Progenitor cell of endocrine pancreas (in vitro differentiated cells): ENCODE results near the gene SEMA4G. TPM values are rescaled to one million over a fixed set of nuclear protein-coding genes. Genes with fewer than 3 reads are reported as not detected.
A peak's percentile ranks its signal among the peaks of the same experiment; 100 is the strongest.

Experiments used
- DNase-seq: peaks from one replicate; pipeline ENCODE4 v3.0.0; 2021; ENCODE audit warnings: low spot score; ENCODE audit not compliant: unreplicated experiment
- H3K27ac Mint-ChIP-seq: 2 replicates; pipeline ENCODE4 v1.8.0; 2021; ENCODE audit warnings: mild to moderate bottlenecking, moderate library complexity, mixed read lengths
- H3K27me3 Mint-ChIP-seq: 2 replicates; pipeline ENCODE4 v1.8.0; 2021; ENCODE audit warnings: mixed read lengths
- H3K36me3 Mint-ChIP-seq: 2 replicates; pipeline ENCODE4 v1.8.0; 2022; ENCODE audit warnings: mixed read lengths; ENCODE audit not compliant: insufficient read depth
- H3K4me1 Mint-ChIP-seq: 2 replicates; pipeline ENCODE4 v1.8.0; 2021; ENCODE audit warnings: low read depth, mixed read lengths
- H3K4me3 Mint-ChIP-seq: 2 replicates; pipeline ENCODE4 v1.8.0; 2021; ENCODE audit warnings: low read depth, mild to moderate bottlenecking, moderate library complexity, mixed read lengths
- H3K9me3 Mint-ChIP-seq: 2 replicates; pipeline ENCODE4 v1.8.0; 2021; ENCODE audit warnings: low read depth, mixed read lengths
- CTCF ChIP-seq: fragments of 200-600 bp; sonication (generic); IDR thresholded peaks from one replicate; pipeline ENCODE4 v1.5.0; 2021; ENCODE audit warnings: antibody characterized with exemption, mild to moderate bottlenecking; ENCODE audit not compliant: unreplicated experiment
- total RNA-seq: library from RNA; stranded (reverse); gene quantifications from 2 replicates; pipeline ENCODE4 v1.2.1, GENCODE V29; 2021

Gene SEMA4G
- total RNA-seq, 1 donor from 2014 or later = 62.3 TPM

GRCh38 chr10:101014230-101014884 lies 45.1 kb downstream of the SEMA4G start:
- Mint-ChIP-seq H3K9me3 (no peaks in the 10 kb centered on the region), H3K36me3 (no peaks in the 10 kb centered on the region), H3K4me3 (no peak overlapping the region), H3K27ac (no peak overlapping the region), H3K27me3 (peaks cover 53% of the 10 kb centered on the region), H3K4me1 (peaks cover 11% of the 10 kb centered on the region)
- peak; percentile 75 for DNase-seq
- peak; percentile 82 for TF ChIP-seq CTCF

GRCh38 chr10:101014966-101015581 lies 45.8 kb downstream of the SEMA4G start:
- peaks cover 57% of the 10 kb centered on the region for H3K27me3 Mint-ChIP-seq
- H3K27ac Mint-ChIP-seq = no peak overlapping the region
- TF ChIP-seq CTCF = no peak
- no peak overlapping the region for H3K4me3 Mint-ChIP-seq
- H3K4me1 Mint-ChIP-seq = peaks cover 11% of the 10 kb centered on the region
- no peak for DNase-seq
- no peaks in the 10 kb centered on the region for H3K36me3 Mint-ChIP-seq
- no peaks in the 10 kb centered on the region for H3K9me3 Mint-ChIP-seq

- H3K27me3 Mint-ChIP-seq = peaks cover 60% of the 10 kb centered on the region
Observed at GRCh38 chr10:101015582-101015973, 46.3 kb downstream of the SEMA4G start.

GRCh38 chr10:101016814-101017213 lies 47.5 kb downstream of the SEMA4G start:
- no peak for TF ChIP-seq CTCF
- Mint-ChIP-seq H3K4me1 (peaks cover 11% of the 10 kb centered on the region), H3K4me3 (no peak overlapping the region), H3K36me3 (no peaks in the 10 kb centered on the region), H3K9me3 (no peaks in the 10 kb centered on the region), H3K27me3 (peaks cover 73% of the 10 kb centered on the region), H3K27ac (no peak overlapping the region)
- no peak for DNase-seq

More at GRCh38 chr10:101015582-101015973, 46.3 kb downstream of the SEMA4G start:
- TF ChIP-seq CTCF = no peak
- DNase-seq = no peak
- Mint-ChIP-seq H3K4me3 (no peak overlapping the region), H3K27ac (no peak overlapping the region), H3K36me3 (no peaks in the 10 kb centered on the region), H3K4me1 (peaks cover 11% of the 10 kb centered on the region), H3K9me3 (no peaks in the 10 kb centered on the region)

- Mint-ChIP-seq H3K36me3 (no peaks in the 10 kb centered on the region), H3K9me3 (no peaks in the 10 kb centered on the region), H3K4me3 (no peak overlapping the region), H3K4me1 (peaks cover 7% of the 10 kb centered on the region), H3K27me3 (peaks cover 74% of the 10 kb centered on the region), H3K27ac (no peak overlapping the region)
- no peak for DNase-seq
- no peak for TF ChIP-seq CTCF
Observed at GRCh38 chr10:101018118-101018599, 48.9 kb downstream of the SEMA4G start.
